HCT116 (cell line): ENCODE results near the gene MRPL20. TPM values are rescaled to one million over a fixed set of nuclear protein-coding genes. Genes with fewer than 3 reads are reported as not detected.

Experiments
- ATAC-seq: fragments of 200-7000 bp; cut with Tn5 transposase; 2 replicates; pipeline ENCODE4 v1.9.1; 2020; ENCODE audit warnings: mild to moderate bottlenecking, moderate library complexity
- BruUV-seq: library from RNA; stranded (reverse); fragments of 400-500 nt; replicated peaks from 2 replicates; lab custom pipeline; 2021; lab: Mats Ljungman, UMichigan
- CTCF ChIA-PET: fragments of 300-600 bp; sonication (Branson Sonifier 250); formaldehyde crosslinking; loops from one replicate; lab custom pipeline; 2021; ENCODE audit warnings: antibody characterized with exemption; lab: Charles Lee
- POLR2A ChIA-PET: fragments of 300-600, 350-600 bp; sonication (Branson Sonifier 250); formaldehyde crosslinking; loops from one replicate; lab custom pipeline; 2021; ENCODE audit warnings: antibody characterized with exemption; lab: Charles Lee
- RAD21 ChIA-PET, 2 experiments: fragments of 300-600 bp; sonication (Branson Sonifier 250); formaldehyde crosslinking; loops; one replicate each; lab custom pipeline; 2023; ENCODE audit warnings: low total read pairs in 2 of 2; ENCODE audit not compliant: uncharacterized antibody in 2 of 2, unreplicated experiment in 2 of 2, low non-redundant PET in 1 of 2; lab: Charles Lee
- DNase-seq: peaks from one replicate; pipeline ENCODE4 v3.0.0-alpha.2; 2010; ENCODE audit warnings: low read depth, low spot score
- H2AFZ ChIP-seq: fragments of 200-600 bp; shearing (Covaris generic), sonication (generic); 2 replicates; pipeline ENCODE4 v1.6.1; 2017; ENCODE audit warnings: low read depth, mixed run types, mixed read lengths, antibody characterized with exemption, low read length; ENCODE audit not compliant: poor library complexity, severe bottlenecking
- H3K27ac ChIP-seq: 2 replicates; pipeline ENCODE4 v1.5.1; 2012; ENCODE audit warnings: low read depth, low read length
- H3K27me3 ChIP-seq: fragments of 200-600 bp; sonication (generic); 2 replicates; pipeline ENCODE4 v1.6.1; 2016; ENCODE audit warnings: mixed run types, low read length, mixed read lengths; ENCODE audit not compliant: insufficient read depth
- H3K36me3 ChIP-seq, 2 experiments: fragments of 200-500 bp in 1 of 2; fragments of 200-600 bp in 1 of 2; sonication (Bioruptor generic) in 1 of 2; sonication (generic) in 1 of 2; 2 replicates each; pipeline versions ENCODE4 v1.5.1 to v1.6.1; 2014 to 2016; ENCODE audit warnings: low read length in 2 of 2, inconsistent platforms in 1 of 2, mixed read lengths in 1 of 2, mixed run types in 1 of 2; ENCODE audit not compliant: insufficient read depth in 2 of 2, control insufficient read depth in 1 of 2
- H3K4me1 ChIP-seq, 2 experiments: fragments of 200-600 bp in 1 of 2; sonication (generic) in 1 of 2; 2 replicates each; pipeline versions ENCODE4 v1.5.1 to v1.6.1; 2012 to 2017; ENCODE audit warnings: low read length in 2 of 2, inconsistent platforms in 1 of 2, mild to moderate bottlenecking in 1 of 2, mixed read lengths in 1 of 2, mixed run types in 1 of 2, moderate library complexity in 1 of 2; ENCODE audit not compliant: insufficient read depth in 2 of 2, control insufficient read depth in 1 of 2
- H3K4me2 ChIP-seq: fragments of 200-600 bp; sonication (generic); 2 replicates; pipeline ENCODE4 v1.6.1; 2017; ENCODE audit warnings: mixed run types, low read length, mixed read lengths
- H3K4me3 ChIP-seq, 2 experiments: fragments of 200-600 bp in 1 of 2; sonication (generic) in 1 of 2; replicated peaks in 1 of 2; 2 replicates each; pipeline ENCODE4 v1.5.1; 2011 to 2016; ENCODE audit warnings: low read length in 2 of 2, control low read depth in 1 of 2, low read depth in 1 of 2, mild to moderate bottlenecking in 1 of 2, mixed read lengths in 1 of 2, mixed run types in 1 of 2
- H3K79me2 ChIP-seq: fragments of 200-600 bp; sonication (generic); 2 replicates; pipeline ENCODE4 v1.6.1; 2017; ENCODE audit warnings: mild to moderate bottlenecking, mixed run types, low read length, moderate library complexity, mixed read lengths; ENCODE audit not compliant: insufficient read depth
- H3K9ac ChIP-seq: fragments of 200-600 bp; sonication (generic); 2 replicates; pipeline ENCODE4 v1.6.1; 2016; ENCODE audit warnings: low read length, mixed read lengths
- H3K9me2 ChIP-seq: fragments of 200-600 bp; sonication (generic), shearing (Covaris generic); 2 replicates; pipeline ENCODE4 v1.6.1; 2017; ENCODE audit warnings: mixed run types, mild to moderate bottlenecking, moderate library complexity; ENCODE audit not compliant: insufficient read depth
- H3K9me3 ChIP-seq, 2 experiments: fragments of 200-500 bp in 1 of 2; fragments of 200-600 bp in 1 of 2; sonication (Bioruptor generic) in 1 of 2; sonication (generic) in 1 of 2; 2 replicates each; pipeline ENCODE4 v1.6.1; 2014 to 2017; ENCODE audit warnings: low read length in 2 of 2, mixed read lengths in 2 of 2, inconsistent platforms in 1 of 2, low read depth in 1 of 2, mild to moderate bottlenecking in 1 of 2, mixed run types in 1 of 2, moderate library complexity in 1 of 2; ENCODE audit not compliant: control insufficient read depth in 1 of 2, insufficient read depth in 1 of 2
- H4K20me1 ChIP-seq: fragments of 200-600 bp; sonication (generic), shearing (Covaris generic); 2 replicates; pipeline ENCODE4 v1.6.1; 2017; ENCODE audit warnings: mixed run types, mild to moderate bottlenecking, moderate library complexity; ENCODE audit not compliant: insufficient read depth
- ATF3 ChIP-seq: IDR thresholded peaks from 2 replicates; pipeline ENCODE4 v1.6.1; 2012
- CBX3 ChIP-seq: IDR thresholded peaks from 2 replicates; pipeline ENCODE4 v1.6.1; 2012; ENCODE audit warnings: low read depth
- CEBPB ChIP-seq: IDR thresholded peaks from 2 replicates; pipeline ENCODE4 v1.6.1; 2012; ENCODE audit warnings: low read depth
- CTCF ChIP-seq, 3 experiments: fragments of 200-600 bp in 1 of 3; sonication (generic) in 1 of 3; IDR thresholded peaks in 2 of 3; conservative IDR thresholded peaks in 1 of 3; 2 replicates each; pipeline ENCODE4 v1.5.1; 2012 to 2017; ENCODE audit warnings: low read depth in 2 of 3, low read length in 2 of 3, antibody characterized with exemption in 1 of 3, borderline replicate concordance in 1 of 3, control low read depth in 1 of 3, mild to moderate bottlenecking in 1 of 3, mixed read lengths in 1 of 3, mixed run types in 1 of 3, moderate library complexity in 1 of 3; ENCODE audit not compliant: insufficient read depth in 1 of 3
- EGR1 ChIP-seq: IDR thresholded peaks from 2 replicates; pipeline ENCODE4 v1.6.1; 2012; ENCODE audit warnings: low read depth
- ELF1 ChIP-seq: IDR thresholded peaks from 2 replicates; pipeline ENCODE4 v1.6.1; 2012; ENCODE audit warnings: low read depth, borderline replicate concordance
- EZH2phosphoT487 ChIP-seq: fragments of 200-600 bp; IDR thresholded peaks from 2 replicates; pipeline ENCODE4 v1.6.1; 2018; ENCODE audit warnings: antibody characterized with exemption, borderline replicate concordance
- JUND ChIP-seq: IDR thresholded peaks from 2 replicates; pipeline ENCODE4 v1.6.1; 2012
- MAX ChIP-seq: IDR thresholded peaks from 2 replicates; pipeline ENCODE4 v1.6.1; 2012
- POLR2AphosphoS5 ChIP-seq: IDR thresholded peaks from 2 replicates; pipeline ENCODE4 v1.6.1; 2011; ENCODE audit warnings: mild to moderate bottlenecking, low read depth, low read length, moderate library complexity
- RAD21 ChIP-seq: IDR thresholded peaks from 2 replicates; pipeline ENCODE4 v1.6.1; 2012; ENCODE audit warnings: low read depth, mild to moderate bottlenecking
- SP1 ChIP-seq: IDR thresholded peaks from 2 replicates; pipeline ENCODE4 v1.6.1; 2012; ENCODE audit warnings: low read depth
- SRF ChIP-seq: IDR thresholded peaks from 2 replicates; pipeline ENCODE4 v1.6.1; 2012; ENCODE audit warnings: low read depth
- TCF7L2 ChIP-seq: IDR thresholded peaks from 2 replicates; pipeline ENCODE4 v1.7.0; 2011; ENCODE audit warnings: borderline replicate concordance, inconsistent platforms; ENCODE audit not compliant: insufficient read depth, insufficient read length; ENCODE audit errors: extremely low read depth
- YY1 ChIP-seq: IDR thresholded peaks from 2 replicates; pipeline ENCODE4 v1.6.1; 2011; ENCODE audit warnings: low read length, low read depth, moderate library complexity, mild to moderate bottlenecking; ENCODE audit not compliant: insufficient replicate concordance; ENCODE audit errors: extremely low read depth
- ZBTB33 ChIP-seq: IDR thresholded peaks from 2 replicates; pipeline ENCODE4 v1.6.1; 2011; ENCODE audit warnings: mild to moderate bottlenecking, low read length, moderate library complexity; ENCODE audit not compliant: insufficient replicate concordance; ENCODE audit errors: extremely low read depth
- ZFX ChIP-seq: fragments of 450-650 bp; IDR thresholded peaks from 2 replicates; pipeline ENCODE4 v1.6.1; 2017
- ZNF274 ChIP-seq: fragments of 200-500 bp; sonication (Bioruptor generic); IDR thresholded peaks from 2 replicates; pipeline ENCODE4 v1.6.1; 2014; ENCODE audit warnings: mild to moderate bottlenecking, low read depth, low read length, inconsistent platforms
- intact Hi-C: fragments of 100-400 bp; cut with micrococcal nuclease; formaldehyde crosslinking; loops from 2 replicates; pipeline ENCODE4 v1.10.0; 2022
- total RNA-seq: library from RNA; stranded (reverse); gene quantifications from one replicate; pipeline ENCODE4 v1.2.1, GENCODE V29; 2021; ENCODE audit not compliant: unreplicated experiment

Gene MRPL20
- total RNA-seq, 1 experiment from 2014 or later, result 131 TPM

- H2AFZ ChIP-seq, result no peak overlapping the region
- RAD21 ChIA-PET, result no interaction called here
- BruUV-seq, result no TSS peak
- POLR2A ChIA-PET, result no interaction called here
- peaks cover 0 to 10% of the 10 kb centered on the region in 2 experiments; a peak in 3 of 4 replicates for H3K4me1 ChIP-seq
- TF ChIP-seq CTCF (IDR thresholded peaks at IDR 0.05 in 2 of 3, conservative IDR thresholded peaks at IDR 0.05 in 1 of 3; ENCODE audit: borderline replicate concordance in 1 of 3, insufficient read depth in 1 of 3, low read depth in 2 of 3, low read length in 2 of 3) (no peak), POLR2AphosphoS5 (no peak), CEBPB (no peak), TCF7L2 (no peak), ZBTB33 (no peak), ELF1 (no peak), SP1 (no peak), RAD21 (no peak), SRF (no peak), EGR1 (no peak), ATF3 (no peak), ZFX (no peak), EZH2phosphoT487 (no peak), ZNF274 (no peak), JUND (no peak), YY1 (no peak), MAX (no peak), CBX3 (no peak)
- H3K36me3 ChIP-seq, result peaks cover 62 to 80% of the 10 kb centered on the region in 2 experiments
- intact Hi-C loops, result no loop called here
- H3K4me3 ChIP-seq, result no peak overlapping the region
- no peak overlapping the region for H3K9ac ChIP-seq
- CTCF ChIA-PET, result no interaction called here
- ATAC-seq (no peak), DNase-seq (no peak)
- H3K27me3 ChIP-seq, result no peaks in the 10 kb centered on the region
- H3K9me2 ChIP-seq, result no peaks in the 10 kb centered on the region
- H3K4me2 ChIP-seq, result no peak overlapping the region
- no peak overlapping the region for H3K27ac ChIP-seq
- H3K79me2 ChIP-seq, result peaks cover 79% of the 10 kb centered on the region
- peaks cover 12% of the 10 kb centered on the region; the same call in 1 of the 2 replicates for H4K20me1 ChIP-seq
- no peaks in the 10 kb centered on the region for H3K9me3 ChIP-seq
Measured at GRCh38 chr1:1393014-1393413, 14.1 kb downstream of the MRPL20 start.
